GM10847 (cell line): ENCODE measurements around the gene CCDC190.

Source experiments
- POLR2A ChIP-seq: IDR thresholded peaks from 2 replicates; pipeline ENCODE4 v1.6.1; 2011; ENCODE audit not compliant: insufficient read length; ENCODE audit errors: extremely low read depth

Gene CCDC190

DNA sequence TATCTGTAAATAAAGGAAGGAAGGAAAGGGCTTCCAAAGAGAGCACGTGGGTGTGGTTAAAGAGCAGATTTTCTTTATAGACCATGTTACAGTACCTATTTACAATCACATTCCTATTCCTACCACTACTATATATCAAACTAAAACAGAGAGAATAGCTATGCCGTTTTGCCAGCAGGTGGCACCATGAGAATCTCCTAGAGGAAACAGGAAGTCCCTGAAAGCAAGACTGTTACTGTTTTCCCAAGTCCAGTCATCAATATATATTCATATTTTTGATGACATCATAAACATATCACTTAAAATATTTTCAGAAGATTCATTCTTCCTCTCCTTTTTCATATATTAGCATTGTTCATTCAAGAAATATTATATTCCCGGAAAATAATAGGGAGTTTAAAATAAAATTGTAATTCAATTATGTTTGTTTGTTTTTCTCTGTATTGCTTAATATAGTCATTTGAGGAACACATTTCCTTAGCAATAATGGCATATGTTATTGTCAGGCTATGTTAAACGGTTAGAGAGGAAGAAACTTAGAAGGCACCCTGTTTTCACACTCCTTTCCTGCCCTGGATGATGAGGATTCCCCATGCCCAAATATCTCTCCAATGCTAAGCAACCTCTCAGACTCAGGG is 6.6 kb downstream of the CCDC190 start:
- TF ChIP-seq POLR2A, result no peak

DNA sequence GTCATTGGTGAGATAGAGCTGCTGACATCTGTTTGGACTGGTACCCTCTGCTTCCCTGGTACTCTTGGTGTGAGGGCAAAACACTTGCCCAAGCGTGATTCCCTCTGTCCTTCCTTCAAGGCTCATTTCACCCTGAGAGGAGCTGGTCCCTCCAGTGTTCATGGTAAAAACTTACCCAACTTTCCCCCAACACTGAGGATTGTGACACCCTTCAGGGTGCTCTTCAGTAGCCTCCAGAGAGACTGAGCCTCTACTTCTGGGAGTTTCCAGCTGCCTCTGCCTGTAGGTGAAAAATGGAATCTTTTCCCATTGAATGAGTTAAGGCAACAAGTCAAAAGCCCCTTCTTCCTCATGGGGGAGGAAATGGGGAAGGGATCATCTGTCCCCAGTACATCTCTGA is 9.6 kb downstream of the CCDC190 start:
- TF ChIP-seq POLR2A, result no peak

DNA sequence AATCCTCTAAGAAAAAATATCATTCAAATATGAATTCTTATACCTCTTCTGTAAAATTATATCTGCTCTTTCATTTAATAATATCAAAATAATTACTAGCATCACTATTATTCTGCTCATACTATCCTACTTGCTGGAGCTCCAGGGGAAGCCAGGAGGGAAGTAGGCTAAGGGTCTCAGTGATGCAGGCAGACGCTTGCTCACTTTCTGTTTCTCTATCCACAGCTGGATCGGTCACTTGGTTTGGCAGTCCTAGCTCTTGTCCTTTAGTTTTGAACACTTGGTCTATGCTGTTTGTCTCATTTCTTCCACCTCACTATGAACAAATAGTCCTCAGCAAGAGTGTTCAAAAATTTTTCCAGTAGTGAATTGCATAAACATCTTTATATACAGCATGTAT is 11.3 kb downstream of the CCDC190 start:
- TF ChIP-seq POLR2A, result no peak

DNA sequence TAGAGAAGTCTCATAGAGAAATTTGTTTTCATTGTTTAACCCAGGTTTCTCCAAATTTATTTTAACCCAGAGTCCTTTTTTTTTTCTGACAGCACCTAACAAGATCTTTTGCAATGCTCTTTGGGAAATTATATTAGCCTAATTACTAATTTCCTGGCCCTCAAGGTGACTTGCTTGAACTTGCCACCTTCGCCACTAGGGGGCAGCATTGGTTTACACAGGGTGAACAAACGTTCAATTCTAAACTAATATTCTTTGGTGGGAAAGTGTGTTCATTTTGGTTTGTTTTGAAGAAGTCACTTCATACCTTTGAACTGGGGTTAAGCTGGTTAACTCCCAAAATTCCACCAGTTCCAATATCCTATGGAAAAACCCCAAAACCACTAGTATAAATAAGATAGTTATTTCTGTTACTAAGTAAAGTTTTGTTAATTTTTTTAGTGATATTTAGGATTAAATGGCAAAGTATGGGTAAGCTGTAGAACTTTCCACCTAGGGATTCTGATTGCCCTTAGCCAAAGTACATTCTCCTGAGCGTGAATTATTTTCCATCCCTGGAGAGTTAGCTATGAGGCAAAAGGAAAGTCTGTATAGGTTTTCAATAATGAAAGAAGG is 13.0 kb downstream of the CCDC190 start:
- TF ChIP-seq POLR2A, result no peak

DNA sequence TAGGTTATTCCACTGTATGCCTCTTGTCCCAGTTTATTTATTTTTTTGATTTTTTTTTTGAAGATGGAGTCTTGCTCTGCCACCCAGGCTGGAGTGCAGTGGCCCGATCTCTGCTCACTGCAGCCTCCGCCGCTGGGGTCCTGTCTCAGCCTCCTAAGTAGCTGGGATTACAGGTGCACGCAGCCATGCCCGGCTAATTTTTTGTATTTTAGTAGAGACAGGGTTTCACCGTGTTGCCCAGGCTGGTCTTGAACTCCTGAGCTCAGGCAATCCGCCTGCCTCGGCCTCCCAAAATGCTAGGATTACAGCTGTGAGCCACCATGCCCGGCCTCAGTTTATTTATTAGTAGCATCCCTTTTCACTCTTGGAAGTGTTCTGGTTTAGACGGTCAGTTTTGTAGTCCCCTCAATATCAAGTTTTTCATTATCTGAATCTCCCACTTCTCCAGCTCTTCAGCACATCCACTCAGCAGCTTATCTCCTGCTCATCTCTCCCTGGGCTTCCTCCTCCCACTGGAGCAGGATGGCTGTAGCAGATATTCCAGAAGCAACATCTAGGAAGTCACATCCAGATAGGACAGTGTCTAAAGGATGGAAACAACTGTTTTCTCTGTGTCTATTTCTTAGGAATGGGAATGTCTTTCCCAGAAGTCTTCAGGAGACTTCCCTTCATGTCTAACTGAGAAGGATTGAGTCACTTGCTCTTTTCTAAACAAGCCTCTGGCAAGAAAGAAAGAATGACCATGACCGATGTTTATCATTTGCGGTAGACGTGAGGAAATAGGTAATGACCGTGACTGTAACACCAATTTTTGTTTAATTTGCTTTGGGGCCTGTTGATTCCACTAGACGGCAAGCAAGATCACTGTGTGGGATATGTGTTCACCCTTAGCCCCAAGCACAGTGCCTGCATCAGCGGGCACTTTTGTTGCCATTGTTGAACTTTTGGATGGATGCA is 14.4 kb downstream of the CCDC190 start:
- no peak for TF ChIP-seq POLR2A

DNA sequence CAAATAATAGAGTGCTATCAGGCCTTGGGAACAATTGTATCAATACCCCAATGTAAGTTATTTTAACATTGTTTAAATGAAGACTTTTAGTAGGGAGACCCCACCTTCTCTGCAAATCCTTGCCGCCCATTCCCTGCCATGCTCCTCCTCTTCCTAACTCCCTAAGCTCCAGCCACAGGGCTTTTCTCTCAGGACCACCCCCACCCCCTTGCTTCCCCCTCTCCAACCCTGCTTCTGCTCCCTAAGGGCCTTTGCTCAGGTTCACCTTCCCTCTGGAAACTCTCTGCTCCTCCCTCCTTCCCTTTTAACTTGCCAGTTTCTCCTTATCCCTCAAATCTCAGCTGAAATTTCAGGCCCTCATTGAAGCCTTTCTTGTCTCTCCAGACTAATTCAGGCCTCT is 16.8 kb downstream of the CCDC190 start:
- no peak for TF ChIP-seq POLR2A

DNA sequence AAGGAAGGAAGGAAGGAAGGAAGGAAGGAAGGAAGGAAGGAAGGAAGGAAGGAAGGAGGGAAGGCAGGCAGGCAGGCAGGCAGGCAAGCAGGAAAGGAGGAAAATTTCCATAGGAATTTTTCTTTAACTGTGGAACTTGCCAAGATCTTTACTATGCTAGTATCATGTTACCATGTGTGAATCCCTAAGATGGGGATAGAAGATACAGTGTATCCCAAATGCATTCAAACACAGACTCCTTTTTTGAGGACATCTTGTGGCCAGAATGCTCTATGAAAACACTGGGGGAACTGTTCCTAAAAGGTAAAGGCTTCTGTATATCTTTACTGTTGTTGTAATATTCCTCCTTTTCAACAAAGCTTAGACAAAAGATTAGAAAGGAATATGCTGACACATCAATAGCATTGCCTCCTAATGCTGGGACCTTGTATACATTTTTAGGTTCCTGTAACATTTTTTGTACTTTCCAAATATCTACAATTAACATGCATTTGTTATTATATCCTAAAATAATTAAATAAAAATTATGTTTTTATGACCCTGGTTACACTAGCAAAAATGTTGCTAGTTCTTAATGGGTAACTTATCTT is 20.6 kb downstream of the CCDC190 start:
- no peak for TF ChIP-seq POLR2A

DNA sequence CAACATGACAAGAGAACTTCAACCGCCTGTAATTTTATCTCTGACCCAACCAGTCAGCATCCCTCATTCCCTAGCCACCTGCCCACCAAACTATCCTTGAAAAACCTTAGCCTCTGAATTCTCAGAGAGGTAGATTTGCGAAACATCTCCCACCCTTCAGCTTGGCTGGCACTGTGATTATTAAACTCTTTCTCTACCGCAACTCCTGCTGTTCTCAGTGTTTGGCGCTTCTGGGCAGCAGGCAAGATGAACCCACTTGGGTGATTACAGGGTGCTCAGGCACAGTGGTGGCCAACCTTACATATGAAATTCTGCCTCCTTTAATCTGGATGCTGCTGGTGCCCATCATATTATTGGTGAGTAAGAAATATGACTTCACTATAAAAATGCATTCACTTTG is 22.1 kb downstream of the CCDC190 start:
- TF ChIP-seq POLR2A, result no peak

DNA sequence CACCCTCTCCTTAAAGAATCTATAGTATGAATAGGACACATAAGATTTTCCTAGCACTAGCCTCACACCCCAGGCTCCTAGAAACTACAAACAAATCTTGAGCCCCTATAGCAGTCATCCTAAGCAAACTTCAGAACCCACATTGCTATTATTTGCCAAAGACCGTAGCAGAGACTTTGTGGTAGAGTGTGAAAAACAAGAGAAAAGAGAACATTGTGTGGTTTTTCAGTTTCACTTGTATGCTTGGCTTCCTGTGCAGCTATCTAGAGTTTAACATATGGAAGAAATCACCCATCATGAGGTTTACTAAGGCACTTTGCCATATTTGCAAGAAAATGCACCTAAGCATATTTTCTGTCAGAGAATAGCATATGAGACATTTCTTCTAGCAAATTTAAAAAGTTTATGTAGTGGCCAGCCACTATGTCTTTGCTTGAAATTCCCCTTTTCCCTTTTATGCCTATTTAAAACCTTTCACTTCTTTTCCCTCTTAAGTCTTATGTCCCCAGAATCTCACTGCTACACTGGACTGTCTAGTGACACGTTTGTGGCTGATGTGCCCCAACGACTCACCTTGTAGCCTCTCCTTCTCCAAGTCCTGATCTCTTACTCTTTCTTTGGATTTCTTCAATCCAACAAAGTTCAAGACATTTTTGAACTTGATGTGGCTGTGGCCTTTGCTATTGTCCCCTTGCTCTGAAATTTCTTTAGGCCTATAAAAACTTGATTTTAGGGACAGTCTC is 25.6 kb downstream of the CCDC190 start:
- no peak for TF ChIP-seq POLR2A

DNA sequence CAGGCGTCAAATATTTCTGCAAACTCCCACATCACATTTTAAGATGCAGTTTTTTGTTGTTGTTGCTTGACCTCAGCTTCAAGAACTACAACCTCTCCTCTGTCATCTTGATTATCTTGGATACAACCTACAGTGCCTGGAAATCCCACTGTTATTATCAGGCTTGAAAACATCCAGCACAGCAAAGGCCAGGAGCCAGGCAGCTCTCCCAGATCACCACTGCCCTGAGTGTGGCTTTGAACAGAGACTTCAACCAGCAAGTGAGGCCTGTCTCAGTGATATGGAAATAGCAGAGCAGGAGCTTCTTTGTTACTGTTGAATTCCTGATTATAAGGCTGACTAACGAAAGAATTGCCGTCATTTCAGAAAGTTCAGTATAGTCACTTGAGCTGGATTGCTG is 28.5 kb downstream of the CCDC190 start:
- TF ChIP-seq POLR2A, result no peak

DNA sequence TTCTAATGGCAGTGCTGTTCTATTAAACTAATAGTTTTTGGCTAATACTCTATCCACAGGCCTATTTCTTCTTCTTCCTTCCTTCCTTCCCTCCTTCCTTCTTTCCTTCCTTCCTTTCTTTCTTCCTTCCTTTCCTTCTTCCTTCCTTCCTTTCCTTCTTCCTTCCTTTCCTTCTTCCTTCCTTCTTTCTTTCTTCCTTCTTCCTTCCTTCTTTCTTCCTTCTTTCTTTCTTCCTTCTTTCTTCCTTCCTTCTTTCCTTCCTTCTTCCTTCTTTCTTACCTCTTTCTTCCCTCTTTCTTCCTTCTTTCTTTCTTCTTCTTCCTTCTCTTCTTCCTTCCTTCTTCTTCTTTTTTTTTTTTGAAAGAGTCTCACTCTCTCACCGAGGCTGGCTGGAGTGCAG is 31.7 kb downstream of the CCDC190 start:
- TF ChIP-seq POLR2A, result no peak

DNA sequence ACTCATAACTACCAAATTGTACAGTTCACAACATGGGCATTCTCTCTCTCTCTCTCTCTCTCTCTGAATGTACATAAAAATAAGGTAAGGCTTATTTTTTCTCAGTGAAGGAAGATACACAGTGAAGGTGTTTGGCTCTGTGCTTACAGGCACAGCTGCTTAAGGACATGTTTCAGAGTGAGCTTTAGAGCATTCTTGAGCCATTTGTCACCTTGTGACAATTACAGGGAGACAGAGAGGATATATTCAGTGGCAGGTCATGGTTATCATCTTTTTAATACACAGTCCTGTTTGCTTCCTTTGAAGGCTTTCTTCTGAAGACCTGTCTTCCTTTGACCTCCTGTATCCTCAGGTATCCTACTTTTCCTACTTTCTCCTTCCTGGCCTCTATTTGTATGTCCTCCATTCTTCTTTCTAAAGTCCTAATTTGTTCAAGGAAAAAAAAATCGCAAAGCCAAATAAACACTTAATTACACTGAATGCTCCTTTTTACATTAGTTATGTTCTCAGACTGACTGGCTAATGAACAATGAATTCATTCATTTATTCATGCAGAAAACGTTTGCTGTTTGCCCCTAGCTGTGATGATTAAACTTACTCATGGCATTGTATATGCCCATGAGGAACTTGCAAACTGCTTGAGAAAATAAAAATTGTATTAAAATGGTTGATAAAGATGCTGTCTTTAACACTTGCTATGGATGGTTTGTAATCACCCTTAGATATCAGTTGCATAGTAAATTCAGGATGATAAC is 37.0 kb downstream of the CCDC190 start:
- TF ChIP-seq POLR2A, result no peak

DNA sequence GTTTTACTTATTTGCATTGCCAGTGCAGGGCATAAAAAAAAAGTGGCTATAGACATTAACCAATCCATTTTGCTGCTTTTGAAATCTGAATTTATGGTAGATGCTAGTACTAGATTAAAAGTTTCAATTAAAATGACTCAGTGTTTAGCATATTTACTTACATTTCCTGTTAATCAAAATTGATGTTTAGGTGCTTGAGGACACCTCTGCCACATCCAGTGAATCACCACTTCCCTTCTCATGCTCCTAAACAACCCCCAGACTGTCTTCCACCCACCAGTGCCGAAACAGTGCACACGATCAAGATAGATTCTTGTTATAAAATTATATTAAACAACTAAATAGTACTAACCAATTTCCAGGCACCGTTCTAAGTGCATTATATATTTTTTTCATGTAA is 37.7 kb downstream of the CCDC190 start:
- no peak for TF ChIP-seq POLR2A

DNA sequence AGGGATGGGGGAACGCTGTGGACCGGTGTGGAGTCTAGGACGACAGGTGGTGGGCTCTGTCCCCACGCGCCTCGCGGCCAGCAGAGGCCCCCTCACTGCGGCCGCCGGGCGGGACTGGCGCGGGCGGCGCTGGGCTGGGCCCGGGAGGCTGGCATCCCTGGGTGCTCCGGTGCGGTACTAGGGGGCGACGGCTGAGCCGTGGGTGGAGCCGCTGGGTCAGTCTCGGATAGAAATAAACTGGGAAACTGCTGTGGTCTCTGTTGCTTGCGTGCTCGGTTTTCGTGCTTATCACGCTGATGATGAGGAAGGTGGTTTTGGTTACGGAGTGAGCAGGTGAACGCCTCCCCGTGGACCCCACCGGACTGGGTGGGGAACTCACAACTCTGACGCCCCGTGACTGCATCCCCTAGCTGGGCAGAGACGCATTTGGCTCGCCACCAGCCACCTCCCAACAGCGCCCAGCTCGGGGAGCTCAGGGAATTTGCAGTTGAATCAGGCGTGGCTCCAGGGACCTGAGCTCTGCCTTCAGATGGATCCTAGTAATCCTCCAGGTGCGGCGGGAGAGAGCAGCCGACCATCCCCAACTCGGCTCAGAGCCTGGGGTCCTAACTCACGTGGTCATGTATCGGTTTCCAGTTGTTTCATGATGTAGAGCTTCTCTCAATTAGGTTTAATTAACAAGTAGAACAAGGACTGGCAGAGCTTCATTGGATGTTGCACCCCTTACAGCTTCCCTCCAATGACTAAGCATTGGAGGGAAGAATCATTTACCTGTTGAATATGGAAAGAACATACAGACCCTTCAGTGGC is 38.4 kb downstream of the CCDC190 start:
- TF ChIP-seq POLR2A, result no peak
